Ishikawa (cell line): ENCODE results near the gene POLH.

ENCODE experiments used
- EP300 ChIP-seq: IDR thresholded peaks from 2 replicates; pipeline ENCODE4 v1.6.1; 2012; ENCODE audit warnings: borderline replicate concordance
- TF ChIP-seq, protein P1 (sequence below): IDR thresholded peaks from 2 replicates; pipeline ENCODE4 v1.6.1; 2012

DNA sequence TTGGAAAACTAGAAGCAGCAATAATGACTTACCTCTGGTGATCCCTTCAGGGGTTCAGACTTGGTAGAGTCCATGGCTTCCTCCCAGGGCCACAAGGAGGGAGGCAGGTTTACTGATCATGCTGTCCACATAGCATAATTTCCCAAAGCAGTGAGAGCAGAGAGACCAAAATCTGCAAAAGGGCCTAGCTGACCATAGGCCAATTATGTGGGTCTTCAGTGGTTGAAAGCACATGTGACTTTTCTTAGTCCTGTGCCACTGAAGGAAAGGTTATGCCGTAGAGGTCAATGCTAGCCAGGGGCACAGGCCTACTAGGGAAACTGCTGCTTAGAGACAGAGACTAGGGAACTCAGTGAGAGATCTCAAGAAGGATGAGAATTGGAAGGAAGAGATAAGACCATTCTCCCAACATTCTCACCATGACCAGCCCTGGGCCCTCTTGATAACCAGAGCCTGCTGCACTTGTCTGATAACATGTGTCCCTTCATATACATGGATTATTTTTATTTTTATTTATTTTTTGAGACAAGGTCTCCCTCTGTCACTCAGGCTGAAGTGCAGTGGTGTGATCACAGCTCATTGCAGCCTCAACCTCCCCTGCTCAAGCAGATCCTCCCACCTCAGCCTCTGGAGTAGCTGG is 55.1 kb downstream of the POLH start:
- no peak for TF ChIP-seq EP300
- TF ChIP-seq, protein P1, sequence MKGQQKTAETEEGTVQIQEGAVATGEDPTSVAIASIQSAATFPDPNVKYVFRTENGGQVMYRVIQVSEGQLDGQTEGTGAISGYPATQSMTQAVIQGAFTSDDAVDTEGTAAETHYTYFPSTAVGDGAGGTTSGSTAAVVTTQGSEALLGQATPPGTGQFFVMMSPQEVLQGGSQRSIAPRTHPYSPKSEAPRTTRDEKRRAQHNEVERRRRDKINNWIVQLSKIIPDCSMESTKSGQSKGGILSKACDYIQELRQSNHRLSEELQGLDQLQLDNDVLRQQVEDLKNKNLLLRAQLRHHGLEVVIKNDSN, result no peak
